GM10847 (cell line): ENCODE data around the gene GOLM1.

ENCODE experiments used
- POLR2A ChIP-seq: IDR thresholded peaks from 2 replicates; pipeline ENCODE4 v1.6.1; 2011; ENCODE audit not compliant: insufficient read length; ENCODE audit errors: extremely low read depth

GOLM1 gene

DNA sequence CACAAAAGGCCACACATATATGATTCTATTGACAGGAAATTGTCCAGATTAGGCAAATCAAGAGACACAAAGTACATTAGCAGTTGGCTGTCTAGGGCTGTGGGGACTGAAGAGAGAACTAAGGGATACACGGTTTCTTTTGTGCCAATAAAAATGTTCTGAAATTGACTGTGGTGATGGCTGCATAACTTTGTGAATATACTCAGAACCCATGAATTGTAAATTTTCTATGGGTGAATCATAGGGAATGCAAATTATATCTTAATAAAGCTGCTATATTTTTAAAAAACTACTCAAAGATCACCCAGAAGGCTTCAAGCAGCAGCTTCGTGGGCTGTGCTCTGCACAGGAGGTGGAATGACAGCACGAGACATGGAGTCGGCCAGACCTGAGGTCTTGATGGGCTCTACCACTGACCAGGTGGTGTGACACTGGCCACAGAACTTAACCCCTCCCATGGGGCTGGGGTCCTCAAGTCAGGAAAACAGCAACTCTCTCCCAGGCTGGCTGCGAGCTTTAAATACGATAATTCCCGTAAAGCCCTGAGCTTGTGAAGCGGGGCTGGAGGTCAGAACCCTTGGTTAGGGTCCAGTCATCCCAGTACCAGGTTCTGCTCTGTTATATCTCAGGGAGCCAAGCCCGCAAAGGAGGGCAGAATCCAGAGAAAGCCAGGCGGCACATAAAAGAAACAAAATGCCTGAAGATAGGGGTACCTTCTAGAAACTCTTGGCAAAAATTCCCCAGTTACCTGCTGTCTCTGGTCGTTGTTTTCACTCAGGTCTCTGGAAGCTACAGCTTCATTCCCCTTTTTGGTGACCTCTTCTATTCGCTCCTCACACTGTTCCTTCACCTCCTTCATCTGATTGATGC lies 59.1 kb downstream of the GOLM1 start:
- TF ChIP-seq POLR2A: no peak

DNA sequence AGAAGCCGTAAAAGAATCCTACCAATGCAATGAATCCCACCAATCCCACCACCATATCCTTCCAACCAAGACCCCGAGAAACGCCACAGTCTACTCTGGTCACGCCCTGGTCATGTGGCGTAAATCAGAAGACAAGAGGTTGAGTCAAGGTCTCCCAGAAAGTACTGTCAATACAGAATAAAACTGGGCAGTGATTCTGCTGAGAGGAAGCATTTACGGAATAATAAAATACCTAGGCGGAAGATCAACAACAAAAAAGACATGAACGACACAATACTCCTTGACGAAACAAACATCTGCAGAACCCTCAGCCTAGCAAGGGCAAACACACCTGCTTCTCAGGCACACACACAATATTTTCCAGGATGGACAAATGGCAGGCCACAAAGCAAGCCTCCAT lies 62.8 kb downstream of the GOLM1 start:
- TF ChIP-seq POLR2A: no peak

DNA sequence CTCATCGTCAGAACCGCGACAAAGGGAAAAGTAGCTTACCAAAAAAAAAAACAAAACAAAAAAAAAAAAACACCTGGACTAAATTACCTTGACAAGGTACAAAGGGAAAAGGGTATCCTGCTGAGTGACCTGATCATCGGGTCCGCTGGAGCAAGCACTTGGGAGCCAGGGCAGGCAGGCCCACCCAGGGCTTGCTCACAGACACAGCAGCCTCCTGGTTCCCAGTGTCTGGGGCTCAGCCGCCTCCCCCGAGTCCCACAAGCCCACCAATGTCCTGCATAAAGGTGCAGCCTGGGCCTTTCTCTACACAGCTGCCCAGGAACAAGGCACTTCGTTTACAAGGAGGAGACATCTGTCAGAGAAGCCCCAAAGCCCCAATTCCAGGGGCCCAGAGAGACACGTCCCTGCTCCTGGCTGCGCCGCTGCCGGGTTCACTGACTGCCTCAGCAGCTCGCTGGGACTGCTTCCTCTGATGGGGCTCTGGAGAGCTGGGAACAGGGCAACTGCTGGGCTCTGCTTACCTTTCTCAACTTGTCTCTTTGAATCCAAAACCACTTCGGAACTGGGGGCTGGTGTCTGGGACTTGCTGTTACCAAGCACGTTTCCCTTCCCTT lies 63.4 kb downstream of the GOLM1 start:
- TF ChIP-seq POLR2A: no peak

DNA sequence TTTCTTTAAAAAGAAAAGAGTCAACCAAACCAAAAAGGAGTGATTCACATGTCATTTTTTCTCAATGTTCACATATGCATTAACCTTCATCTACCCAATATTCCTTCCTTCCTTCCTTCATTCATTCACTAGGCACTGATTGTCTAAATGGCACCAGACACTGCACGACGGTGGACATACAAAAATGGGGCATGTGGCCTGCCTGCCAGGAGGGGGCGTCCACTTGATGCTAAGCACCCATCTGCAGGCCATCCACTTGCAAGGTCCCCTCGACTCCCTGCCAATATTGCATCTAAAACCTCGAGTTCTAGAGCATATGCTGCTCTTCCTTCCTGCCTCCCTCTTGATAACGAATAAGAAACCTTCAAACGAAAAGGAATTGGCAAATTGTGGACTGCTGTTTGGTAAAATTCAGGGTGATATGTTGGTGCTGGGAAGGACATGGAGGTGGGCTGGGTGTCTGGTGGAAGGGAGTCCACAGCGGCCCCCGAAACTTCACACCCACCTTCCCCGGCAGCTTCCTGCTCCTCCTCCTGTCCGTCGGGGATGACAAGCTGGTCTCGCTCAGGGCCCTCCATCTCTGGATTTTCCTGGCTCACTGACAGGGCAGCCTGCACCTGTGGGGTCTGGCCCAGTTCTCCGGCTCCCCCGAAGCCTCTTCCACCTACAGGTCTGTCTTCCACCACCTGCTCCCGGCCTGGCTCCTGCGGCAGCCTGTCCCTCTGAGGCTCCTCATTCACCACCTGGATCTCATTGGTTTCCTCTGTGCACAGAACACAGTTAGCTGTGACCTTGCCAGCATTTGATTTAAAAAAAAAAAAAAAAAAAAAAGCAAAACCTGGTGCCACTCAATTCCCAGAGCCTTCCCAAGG lies 64.3 kb downstream of the GOLM1 start:
- no peak for TF ChIP-seq POLR2A

DNA sequence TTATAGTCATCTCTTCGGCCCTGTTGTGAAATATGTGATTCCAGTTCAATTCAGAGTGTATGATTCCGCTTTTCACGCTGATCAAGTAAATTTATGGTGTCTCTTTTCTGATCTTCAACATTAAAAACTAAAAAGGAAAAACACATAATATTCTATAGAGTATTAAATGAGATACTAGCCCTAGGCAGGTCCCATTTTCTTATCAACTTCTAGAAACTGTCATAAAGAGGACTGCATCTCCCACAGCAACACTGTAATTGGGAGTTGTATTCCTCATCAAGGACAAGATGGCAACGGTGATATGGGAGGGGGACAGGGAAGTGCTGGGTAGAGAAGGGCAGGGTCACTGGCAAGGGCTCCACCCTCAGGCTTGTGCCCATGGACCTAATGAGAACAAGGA lies 71.6 kb downstream of the GOLM1 start:
- no peak for TF ChIP-seq POLR2A

DNA sequence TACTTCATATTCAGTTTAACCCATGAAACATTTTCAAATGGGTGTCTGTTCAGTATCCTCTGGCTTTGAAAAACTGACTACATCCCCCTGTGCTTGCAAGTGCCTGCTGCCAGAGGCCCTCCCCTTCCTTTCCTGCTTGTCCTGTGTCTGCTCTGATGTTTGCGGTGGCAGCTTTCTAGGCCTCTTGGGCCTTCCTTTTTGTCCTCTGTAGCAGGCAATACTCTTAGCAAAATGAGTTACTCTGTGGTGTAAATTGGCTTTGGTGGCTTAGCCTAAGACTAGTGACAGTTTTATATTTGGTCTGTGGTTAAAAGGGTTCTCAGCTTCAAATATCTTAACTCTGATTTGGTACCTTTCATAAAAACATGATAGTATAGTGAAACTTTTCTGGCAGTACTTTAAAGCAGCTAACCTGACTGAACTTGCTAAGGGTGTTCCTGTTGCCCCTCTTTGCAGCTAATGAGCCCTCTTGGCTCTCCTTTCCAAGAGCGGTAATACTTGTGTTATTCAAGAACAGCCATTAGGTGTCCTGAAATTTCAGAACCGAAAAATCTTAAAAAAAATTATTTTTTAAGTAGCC lies 76.6 kb downstream of the GOLM1 start:
- no peak for TF ChIP-seq POLR2A

DNA sequence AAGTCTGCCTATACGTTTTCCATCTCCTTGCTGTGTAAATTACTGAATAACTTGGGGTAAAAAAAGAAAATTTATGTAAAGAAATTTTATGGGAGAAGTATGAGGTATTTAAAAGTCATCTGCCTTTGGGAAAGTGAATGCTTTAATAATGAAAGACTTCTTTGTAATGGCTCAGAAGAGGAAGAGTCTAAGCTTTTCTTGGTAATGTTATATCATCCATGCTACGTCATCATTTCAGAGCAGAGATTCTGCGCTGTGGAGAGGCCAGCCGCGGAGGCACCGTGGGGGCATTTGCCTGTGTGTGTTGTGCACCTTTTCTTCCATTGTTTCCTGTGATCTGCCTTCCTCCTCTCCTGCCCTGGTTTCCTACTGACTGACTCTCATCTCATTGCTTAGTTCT lies 78.2 kb downstream of the GOLM1 start:
- TF ChIP-seq POLR2A: no peak

DNA sequence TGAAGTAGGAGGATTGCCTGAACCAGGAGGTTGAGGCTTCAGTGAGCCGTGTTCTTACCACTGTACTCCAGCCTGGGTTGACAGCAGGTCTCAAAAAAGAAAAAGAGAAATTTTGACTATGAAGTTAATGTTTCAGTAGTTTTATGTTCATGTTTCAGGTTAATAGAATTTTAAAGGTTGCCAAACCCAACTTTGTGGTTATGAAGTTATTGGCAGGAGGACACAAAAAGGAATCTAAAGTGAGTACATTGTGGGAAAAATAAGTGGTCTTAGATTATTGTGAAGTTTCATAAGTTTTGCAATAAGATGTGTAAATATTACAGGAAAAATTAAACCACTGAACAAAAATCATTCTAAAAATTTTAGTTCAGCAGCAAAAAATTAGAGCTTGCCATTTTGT lies 78.6 kb downstream of the GOLM1 start:
- no peak for TF ChIP-seq POLR2A

DNA sequence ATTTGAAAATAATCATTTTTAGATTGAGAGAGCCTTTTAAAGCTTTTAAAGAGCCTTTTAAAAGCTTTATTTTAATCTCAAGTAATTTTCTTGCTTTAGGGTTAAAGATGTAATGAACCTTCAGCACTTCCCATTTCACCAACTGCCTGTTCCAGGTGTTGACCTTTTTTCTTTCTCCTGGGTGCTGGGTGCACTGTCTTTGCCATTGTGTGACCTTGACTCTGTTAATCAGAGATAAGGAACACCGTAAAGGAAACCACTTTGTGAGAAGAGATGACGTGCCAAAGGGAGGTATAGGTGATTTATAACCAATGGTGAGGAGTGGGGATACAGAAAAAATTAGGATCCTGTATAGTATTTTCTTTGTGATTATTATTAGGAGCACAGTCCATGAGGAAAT lies 90.2 kb downstream of the GOLM1 start:
- TF ChIP-seq POLR2A: no peak

DNA sequence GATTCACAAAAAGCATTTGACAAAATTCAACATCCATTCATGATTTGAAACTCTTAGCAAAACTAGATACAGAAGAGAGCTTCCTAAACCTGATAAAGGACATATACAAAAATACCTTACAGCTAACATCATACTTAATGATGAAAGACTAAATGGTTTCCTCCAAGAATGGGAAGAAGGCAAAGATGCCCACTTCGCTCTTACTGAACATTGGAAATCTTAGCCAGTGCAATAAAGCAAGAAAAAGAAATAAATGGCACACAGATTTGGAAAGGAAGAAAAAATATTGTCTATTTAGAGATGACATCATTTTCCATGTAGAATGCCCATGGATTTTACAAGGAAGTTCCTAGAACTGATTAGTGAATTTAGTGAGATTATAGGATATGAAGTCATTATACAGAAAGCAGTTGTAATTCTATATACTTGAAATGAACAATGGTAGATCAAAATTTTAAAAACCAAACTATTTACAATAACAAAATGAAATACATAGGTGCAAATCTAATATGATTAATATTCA lies 94.0 kb downstream of the GOLM1 start:
- no peak for TF ChIP-seq POLR2A

DNA sequence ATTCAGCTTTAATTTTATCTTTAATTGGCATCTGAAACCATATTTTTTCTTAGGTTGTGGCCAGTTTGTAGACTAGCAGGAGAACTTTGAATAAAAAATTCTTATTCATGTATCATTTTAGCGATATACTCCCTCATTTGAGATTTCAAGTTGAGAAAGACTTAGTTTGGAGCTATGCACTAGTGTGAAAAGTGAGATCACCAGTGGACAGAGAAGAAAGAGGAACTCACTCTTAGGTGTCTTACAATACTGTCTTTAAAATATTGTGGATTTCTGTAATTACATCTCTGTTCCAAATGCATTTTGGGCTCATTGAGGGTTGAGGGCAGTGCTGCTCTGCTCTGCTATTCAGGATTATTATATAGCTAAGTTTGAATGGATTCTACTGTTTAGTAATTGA lies 103.8 kb downstream of the GOLM1 start:
- TF ChIP-seq POLR2A: no peak

DNA sequence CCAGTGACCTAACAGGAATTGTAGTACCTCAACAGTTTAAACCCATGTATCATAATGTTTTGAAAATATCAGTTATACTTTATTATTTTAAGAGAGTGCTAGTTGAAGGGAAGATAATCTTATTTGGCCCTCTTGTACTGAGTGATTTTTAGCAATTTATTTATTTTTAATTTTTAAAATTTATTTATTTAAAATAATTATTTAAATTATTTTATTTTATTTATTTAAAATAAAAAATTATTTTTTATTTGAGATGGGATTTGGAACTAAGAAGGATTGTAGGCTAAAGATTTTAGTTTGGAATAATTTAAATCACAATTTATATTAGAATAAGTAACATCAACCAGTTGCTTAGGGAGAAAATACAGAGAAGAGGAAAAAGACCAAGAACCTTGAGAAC lies 104.3 kb downstream of the GOLM1 start:
- TF ChIP-seq POLR2A: no peak

DNA sequence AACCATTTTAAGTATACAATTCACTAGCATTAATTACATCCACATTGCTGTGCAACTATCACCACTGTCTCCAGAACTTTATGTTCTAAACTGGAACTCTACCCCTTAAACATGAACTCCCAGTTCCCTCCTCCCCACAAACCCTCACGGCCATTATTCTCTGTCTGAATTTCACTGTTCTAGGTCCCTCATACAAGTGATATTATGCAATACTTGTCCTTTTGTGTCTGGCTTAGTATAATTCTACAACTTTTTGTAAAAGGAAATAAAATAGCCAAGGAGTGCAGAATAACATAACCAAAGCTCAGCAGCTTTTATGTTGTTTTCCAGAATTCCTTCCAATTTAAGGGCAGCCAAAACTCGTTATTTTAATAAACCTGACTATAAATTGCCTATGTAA lies 105.2 kb downstream of the GOLM1 start:
- TF ChIP-seq POLR2A: no peak

DNA sequence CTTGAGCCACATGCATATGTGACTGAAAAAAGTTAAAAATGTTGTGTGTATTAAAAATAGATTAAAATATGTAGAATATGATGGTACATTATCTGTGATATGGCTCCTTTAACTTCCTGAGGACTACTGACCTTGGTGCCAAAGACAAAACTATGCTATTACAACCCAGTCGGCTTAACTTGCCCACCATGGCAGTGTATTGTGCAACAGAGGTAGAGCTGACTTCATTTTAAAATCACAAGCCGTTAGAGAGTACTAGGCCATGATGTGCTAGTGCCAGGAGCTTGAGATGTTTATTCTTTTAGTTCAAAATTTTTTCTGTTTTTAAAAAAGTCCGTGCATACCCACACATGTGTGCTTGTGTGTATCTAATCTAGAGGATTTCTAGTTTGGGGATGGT lies 112.1 kb downstream of the GOLM1 start:
- TF ChIP-seq POLR2A: no peak

DNA sequence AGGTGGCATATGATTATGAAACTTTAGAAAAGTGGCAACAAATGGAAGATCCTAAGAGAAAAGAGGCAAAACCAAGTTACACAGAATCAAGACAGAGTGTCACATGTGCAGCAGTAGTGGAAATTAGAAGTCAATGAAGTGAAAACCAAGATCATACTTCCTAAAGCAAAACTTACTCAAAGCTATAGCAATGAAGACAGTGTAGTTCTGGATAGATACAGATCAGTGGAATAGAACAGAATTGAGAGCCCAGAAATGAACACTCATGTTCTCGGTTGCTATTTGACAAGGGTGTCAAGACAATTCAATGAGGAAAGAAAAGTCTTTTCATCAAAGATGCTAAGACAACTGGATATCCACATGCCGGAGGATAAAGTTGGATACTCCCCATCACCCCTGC lies 114.9 kb downstream of the GOLM1 start:
- no peak for TF ChIP-seq POLR2A
